Activated CD4-positive, alpha-beta T cell treated with anti-CD3 and anti-CD28 coated beads for 36 hours (primary cell): ENCODE results near the gene ITGB7. TPM values are rescaled to one million over a fixed set of nuclear protein-coding genes. Genes with fewer than 3 reads are reported as not detected.
A peak's percentile ranks its signal among the peaks of the same experiment; 100 is the strongest.
"Not testable (repeated sequence)": the region's sequence is repeated elsewhere in the genome, so short reads cannot be mapped to it uniquely, and the experiment has no call there.

ENCODE experiments used
- ATAC-seq: fragments of 200-7000 bp; cut with Tn5 transposase; one replicate; pipeline ENCODE4 v1.10.0; 2021; ENCODE audit warnings: mild to moderate bottlenecking, moderate library complexity
- CTCF ChIA-PET: fragments of 350-600 bp; sonication (Branson Sonifier 250); formaldehyde crosslinking; loops from one replicate; lab custom pipeline; 2021; ENCODE audit warnings: antibody characterized with exemption; lab: Charles Lee
- POLR2A ChIA-PET: fragments of 350-600 bp; sonication (Branson Sonifier 250); formaldehyde crosslinking; loops from one replicate; lab custom pipeline; 2021; ENCODE audit warnings: antibody characterized with exemption, inconsistent platforms; lab: Charles Lee
- DNase-seq: peaks from one replicate; pipeline ENCODE4 v3.0.0-alpha.2; 2020
- H3K27ac Mint-ChIP-seq: one replicate; pipeline ENCODE4 v1.8.0; 2021; ENCODE audit warnings: mixed read lengths
- H3K27me3 Mint-ChIP-seq: one replicate; pipeline ENCODE4 v1.8.0; 2021; ENCODE audit warnings: mixed read lengths
- H3K36me3 Mint-ChIP-seq: one replicate; pipeline ENCODE4 v1.8.0; 2021; ENCODE audit warnings: low read depth, mixed read lengths
- H3K4me1 Mint-ChIP-seq: one replicate; pipeline ENCODE4 v1.8.0; 2021; ENCODE audit warnings: mixed read lengths
- H3K4me3 Mint-ChIP-seq: one replicate; pipeline ENCODE4 v1.8.0; 2021; ENCODE audit warnings: mild to moderate bottlenecking, moderate library complexity, mixed read lengths
- H3K9me3 Mint-ChIP-seq: one replicate; pipeline ENCODE4 v1.8.0; 2021; ENCODE audit warnings: low read depth, mixed read lengths
- intact Hi-C, 2 experiments: fragments of 100-400 bp; cut with DNase I in 1 of 2; cut with micrococcal nuclease in 1 of 2; formaldehyde crosslinking; loops; one replicate each; pipeline versions ENCODE4 v1.14.2 to v1.15.1; 2022 to 2024; cut with DNase I, micrococcal nuclease
- total RNA-seq, 2 experiments: library from RNA; stranded (reverse); gene quantifications; one replicate each; pipeline ENCODE4 v1.2.3, GENCODE V29; 2021

ITGB7 gene
- total RNA-seq, 2 experiments from 2014 or later, result 73.0 to 77.6 TPM

DNA sequence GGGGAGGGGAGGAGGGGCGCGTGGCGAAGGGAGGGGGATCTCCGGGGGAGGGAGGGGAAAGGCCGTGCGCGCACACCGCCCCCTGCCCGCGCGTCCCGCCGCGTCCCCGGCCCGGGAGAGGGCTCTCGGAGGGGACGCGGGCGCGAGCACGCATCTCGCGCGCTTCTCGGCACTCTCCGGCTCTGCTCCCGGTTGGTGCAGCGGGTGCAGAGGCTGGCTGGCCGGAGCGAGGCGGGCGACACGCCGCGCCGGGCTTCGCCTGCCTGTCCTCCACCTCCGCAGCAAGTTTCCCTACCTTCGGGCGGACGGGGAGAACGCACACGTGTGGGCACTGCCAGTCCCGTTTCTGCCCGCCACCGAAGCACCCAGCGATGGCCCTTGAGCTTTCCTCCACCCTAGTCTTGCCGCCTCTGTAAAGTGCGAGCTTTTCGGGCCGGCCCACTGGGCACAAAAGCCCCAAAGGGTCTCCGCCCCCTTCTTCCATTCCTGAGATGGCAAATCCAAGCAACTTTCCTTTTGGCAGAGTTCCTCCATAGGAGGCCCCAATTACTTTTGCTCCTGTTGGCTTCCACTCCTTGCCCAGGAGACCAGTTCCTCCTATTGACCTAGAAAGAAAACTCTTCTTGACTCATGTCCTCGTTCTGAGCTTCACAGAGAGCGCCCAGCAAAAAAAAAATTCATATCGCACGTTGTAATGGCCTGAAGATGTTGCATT lies 26.0 kb downstream of the ITGB7 start:
- ATAC-seq (peak; percentile 63), DNase-seq (peak; percentile 90)
- peak overlapping the region; percentile 95 for H3K27ac Mint-ChIP-seq
- H3K4me1 Mint-ChIP-seq, result peaks cover 57% of the 10 kb centered on the region
- peak overlapping the region; percentile 98 for H3K4me3 Mint-ChIP-seq
- H3K36me3 Mint-ChIP-seq, result peaks cover 34% of the 10 kb centered on the region
- ChIA-PET CTCF (interaction anchor here (0.7 to 3.0 kb wide), 21 partner anchors 9 to 164 kb away, joined by 3 to 16 read pairs (median 4); partner anchors contain the start of genes AAAS and MYG1), POLR2A (interaction anchor here (0.7 to 2.3 kb wide), 15 partner anchors 9 to 199 kb away, joined by 3 to 13 read pairs (median 4); partner anchors contain the start of genes AAAS, EIF4B, ESPL1 and PFDN5)
- no peaks in the 10 kb centered on the region for H3K9me3 Mint-ChIP-seq
- intact Hi-C loops, result loop anchor here (1.0 to 5.0 kb wide), 20 partner anchors 19 to 546 kb away; partner anchors contain the start of genes AAAS (in 2 of the 2), EIF4B (in 2 of the 2), SPRYD3 (in 2 of the 2) and ATF7 (in 1 of the 2)
- no peaks in the 10 kb centered on the region for H3K27me3 Mint-ChIP-seq

DNA sequence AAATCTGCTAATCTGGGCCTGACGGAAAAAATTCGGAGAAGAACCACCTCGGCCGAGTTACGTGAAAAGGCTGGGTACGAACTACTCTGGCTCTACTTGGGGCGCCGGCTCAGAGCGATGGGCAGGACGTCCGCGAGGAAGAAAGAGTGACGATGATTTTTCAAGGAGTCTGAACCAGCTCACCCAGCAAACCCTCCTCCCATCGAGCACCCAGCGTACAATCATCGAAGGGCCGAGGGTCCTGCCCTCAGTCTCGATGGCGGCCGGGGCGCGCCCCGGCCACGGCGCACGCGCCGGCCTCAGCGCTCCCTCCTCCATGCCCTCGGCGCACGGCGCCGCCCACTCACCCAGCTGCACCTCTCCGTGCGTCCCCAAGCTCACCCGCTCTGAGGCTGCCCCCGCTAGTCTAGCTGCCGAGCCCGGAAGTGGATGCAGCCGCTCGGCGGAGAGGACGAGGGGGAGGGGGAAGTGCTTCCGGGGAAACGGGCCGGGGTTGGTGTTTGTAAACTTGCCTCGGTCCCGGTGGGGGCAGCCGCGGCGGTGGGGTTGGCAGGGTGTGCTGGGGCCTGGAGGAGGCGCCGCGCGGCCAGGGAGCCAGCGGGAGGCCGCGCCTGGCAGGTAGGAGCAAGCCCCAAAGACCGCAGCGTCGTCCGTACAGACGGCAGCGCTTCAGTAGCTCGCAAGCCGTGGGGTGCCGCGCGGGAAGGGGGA lies 26.7 kb downstream of the ITGB7 start, which contains the start of the genes CSAD and ZNF740:
Gene CSAD, minus strand, starts transcription at position 706 of the 711 bp plus-strand sequence. CDS start 7,455 bp downstream, outside the sequence.
Gene ZNF740, plus strand, starts transcription at position 503 of the 711 bp plus-strand sequence. CDS start 1,262 bp downstream, outside the sequence.
- H3K27ac Mint-ChIP-seq, result peak within 1 kb of the TSS; percentile 98

DNA sequence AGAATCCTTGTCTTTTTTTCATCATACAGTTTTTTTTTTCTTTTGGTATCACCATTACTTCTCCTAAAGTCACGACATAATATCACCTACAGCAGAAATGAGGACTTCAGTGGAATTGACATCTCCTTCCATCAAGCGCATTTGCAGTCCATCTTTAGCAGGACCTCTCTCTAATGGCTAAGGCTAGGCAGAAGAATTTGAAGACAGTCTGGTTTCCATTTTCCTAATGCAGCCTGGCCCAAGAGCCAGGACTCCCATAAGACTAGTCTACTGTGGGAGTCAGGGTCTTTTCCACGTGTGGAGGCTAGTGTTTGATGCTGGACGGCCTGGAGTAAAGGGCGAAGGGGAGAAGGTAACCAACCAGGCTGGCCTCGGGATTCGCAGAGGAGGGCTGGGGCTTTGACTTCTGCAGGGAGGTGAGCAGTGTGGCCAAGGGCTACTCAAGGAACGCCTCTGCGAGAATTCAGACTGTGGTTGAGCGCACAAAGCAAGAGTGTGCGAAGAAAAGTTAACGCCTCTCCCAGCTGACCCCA lies 27.3 kb downstream of the ITGB7 start:
- H3K4me3 Mint-ChIP-seq, result peak overlapping the region; percentile 98
- no peaks in the 10 kb centered on the region for H3K9me3 Mint-ChIP-seq
- CTCF ChIA-PET, result interaction anchor here (0.8 to 3.8 kb wide), 10 partner anchors 10 to 141 kb away, joined by 3 to 18 read pairs (median 5); partner anchors contain the start of genes AAAS and ESPL1
- ATAC-seq (peak; percentile 4), DNase-seq (no peak)
- POLR2A ChIA-PET, result interaction anchor here (1.2 to 2.3 kb wide), 6 partner anchors 10 to 200 kb away, joined by 3 to 13 read pairs (median 5); partner anchors contain the start of genes AAAS, ESPL1 and SP1
- peaks cover 55% of the 10 kb centered on the region for H3K4me1 Mint-ChIP-seq
- no peaks in the 10 kb centered on the region for H3K27me3 Mint-ChIP-seq
- intact Hi-C loops, result loop anchor here (1.0 to 5.0 kb wide), 20 partner anchors 20 to 548 kb away; partner anchors contain the start of genes AAAS (in 2 of the 2), EIF4B (in 2 of the 2), SPRYD3 (in 2 of the 2) and ATF7 (in 1 of the 2)
- H3K36me3 Mint-ChIP-seq, result peaks cover 25% of the 10 kb centered on the region
- peak overlapping the region; percentile 98 for H3K27ac Mint-ChIP-seq

More for the DNA sequence above, 26.7 kb downstream of the ITGB7 start, which contains the start of the genes CSAD and ZNF740:
- intact Hi-C loops, result loop anchor here (1.0 to 5.0 kb wide), 20 partner anchors 20 to 547 kb away; partner anchors contain the start of genes AAAS (in 2 of the 2), EIF4B (in 2 of the 2), SPRYD3 (in 2 of the 2) and ATF7 (in 1 of the 2)
- CTCF ChIA-PET, result interaction anchor here (0.7 to 3.0 kb wide), 18 partner anchors 10 to 165 kb away, joined by 3 to 16 read pairs (median 4); partner anchors contain the start of genes AAAS, ESPL1 and MYG1
- POLR2A ChIA-PET, result interaction anchor here (0.6 to 2.3 kb wide), 14 partner anchors 10 to 705 kb away, joined by 3 to 13 read pairs (median 4); partner anchors contain the start of genes AAAS, EIF4B, ESPL1 and PFDN5
- peaks cover 29% of the 10 kb centered on the region for H3K36me3 Mint-ChIP-seq
- peak; percentile 94 for ATAC-seq
- H3K4me3 Mint-ChIP-seq, result peak within 1 kb of the TSS; percentile 98
- H3K4me1 Mint-ChIP-seq, result peaks cover 60% of the 10 kb centered on the region
- H3K27me3 Mint-ChIP-seq, result no peaks in the 10 kb centered on the region
- peak; percentile 99 for DNase-seq
- no peaks in the 10 kb centered on the region for H3K9me3 Mint-ChIP-seq

DNA sequence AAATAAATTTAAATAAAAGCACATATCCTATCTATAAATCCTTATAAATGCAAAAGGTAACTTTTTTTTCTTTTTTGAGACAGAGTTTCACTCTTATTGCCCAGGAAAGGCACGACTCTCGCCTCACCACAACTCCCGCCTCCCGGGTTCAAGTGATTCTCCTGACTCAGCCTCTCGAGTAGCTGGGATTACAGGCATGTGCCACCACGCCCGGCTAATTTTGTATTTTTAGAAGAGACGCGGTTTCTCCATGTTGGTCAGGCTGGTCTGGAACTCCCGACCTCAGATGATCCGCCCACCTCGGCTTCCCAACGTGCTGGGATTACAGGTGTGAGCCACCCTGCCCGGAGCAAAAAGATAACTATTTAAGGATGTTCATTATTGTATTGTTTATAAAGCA lies 28.2 kb downstream of the ITGB7 start:
- H3K9me3 Mint-ChIP-seq, ATAC-seq, H3K27me3 Mint-ChIP-seq, POLR2A ChIA-PET, DNase-seq, intact Hi-C loops: not testable (repeated sequence)
- H3K4me1 Mint-ChIP-seq, result peaks cover 47% of the 10 kb centered on the region
- peaks cover 21% of the 10 kb centered on the region for H3K36me3 Mint-ChIP-seq
- H3K27ac Mint-ChIP-seq, result peak overlapping the region; percentile 98
- H3K4me3 Mint-ChIP-seq, result peak overlapping the region; percentile 98
- CTCF ChIA-PET, result interaction anchor here (0.6 to 3.8 kb wide), 4 partner anchors 19 to 76 kb away, joined by 3 to 18 read pairs (median 3); no protein-coding TSS in a partner anchor

DNA sequence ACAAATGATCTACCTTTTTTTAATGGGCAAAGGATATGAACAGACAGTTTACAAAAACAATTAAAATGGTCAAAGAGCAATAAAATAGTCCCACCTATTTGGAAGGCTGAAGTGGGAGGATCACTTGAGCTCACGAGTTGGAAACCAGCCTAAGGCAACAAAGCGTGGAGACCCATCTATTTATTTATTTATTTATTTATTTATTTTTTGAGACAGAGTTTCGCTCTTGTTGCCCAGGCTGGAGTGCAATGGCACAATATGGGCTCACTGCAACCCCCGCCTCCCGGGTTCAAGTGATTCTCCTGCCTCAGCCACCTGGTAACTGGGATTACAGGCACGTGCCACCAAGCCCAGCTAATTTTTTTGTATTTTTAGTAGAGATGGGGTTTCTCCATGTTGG lies 29.6 kb downstream of the ITGB7 start:
- intact Hi-C loops, POLR2A ChIA-PET: not testable (repeated sequence)
- peaks cover 34% of the 10 kb centered on the region for H3K4me1 Mint-ChIP-seq

DNA sequence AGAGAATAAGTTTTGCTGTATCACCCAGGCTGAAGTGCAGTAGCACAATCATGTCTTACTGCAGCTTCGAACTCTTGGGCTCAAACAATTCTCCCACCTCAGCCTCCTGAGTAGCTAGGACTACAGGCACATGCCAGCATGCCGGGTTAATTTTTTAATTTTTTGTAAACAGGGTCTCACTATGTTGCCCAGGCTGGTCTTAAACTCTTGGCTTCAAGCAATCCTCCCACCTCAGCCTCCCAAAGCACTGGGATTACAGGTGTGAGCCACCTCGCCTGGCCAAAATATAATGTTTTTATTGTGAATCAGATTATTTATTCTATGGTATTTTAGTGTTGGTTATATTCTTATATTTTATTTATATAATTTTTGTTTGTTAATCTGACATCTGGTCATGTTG lies 30.3 kb downstream of the ITGB7 start:
- ATAC-seq, result no peak

More for the DNA sequence above, 29.6 kb downstream of the ITGB7 start:
- H3K4me3 Mint-ChIP-seq, H3K27me3 Mint-ChIP-seq, H3K9me3 Mint-ChIP-seq, ATAC-seq, DNase-seq: not testable (repeated sequence)
- peak overlapping the region; percentile 37 for H3K27ac Mint-ChIP-seq
- peaks cover 13% of the 10 kb centered on the region for H3K36me3 Mint-ChIP-seq
- CTCF ChIA-PET, result interaction anchor here (0.6 to 3.8 kb wide), 5 partner anchors 10 to 565 kb away, joined by 3 to 18 read pairs (median 4); partner anchors contain the start of gene TARBP2

DNA sequence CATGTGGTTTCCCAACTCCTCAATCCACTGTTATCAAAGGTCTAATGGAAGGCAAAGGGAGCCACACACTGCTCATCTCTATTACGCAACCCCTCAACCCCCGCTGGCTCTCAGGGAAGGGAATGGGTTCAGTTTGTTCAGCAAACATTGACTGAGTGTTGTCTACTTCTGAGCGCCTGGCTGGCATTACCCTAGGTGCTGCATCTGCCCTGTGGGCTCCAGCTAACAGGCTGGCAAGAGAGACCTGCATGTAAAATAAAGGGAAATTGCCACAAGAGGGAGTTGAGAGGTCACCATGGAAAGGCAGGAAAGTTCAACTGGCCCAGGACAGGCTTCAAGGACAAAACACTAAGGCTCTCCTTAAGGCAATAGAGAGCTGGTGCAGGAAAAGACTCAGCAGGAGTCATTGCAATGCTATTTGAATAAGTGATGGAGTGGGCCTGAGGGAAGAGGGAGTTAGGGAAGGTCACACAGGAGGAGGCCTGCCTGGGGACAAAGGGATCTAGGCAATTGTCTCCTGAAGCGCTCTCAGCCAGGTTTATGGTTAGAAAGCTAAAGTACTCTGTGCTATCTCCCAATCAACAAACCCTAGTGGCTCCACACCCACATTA lies 32.1 kb downstream of the ITGB7 start:
- ChIA-PET CTCF (interaction anchor here (0.6 to 1.3 kb wide), 4 partner anchors 23 to 113 kb away, joined by 3 to 4 read pairs (median 3); no protein-coding TSS in a partner anchor), POLR2A (no interaction called here)
- H3K27ac Mint-ChIP-seq, result no peak overlapping the region
- H3K4me1 Mint-ChIP-seq, result peaks cover 19% of the 10 kb centered on the region
- intact Hi-C loops, result no loop called here
- no peaks in the 10 kb centered on the region for H3K27me3 Mint-ChIP-seq
- no peaks in the 10 kb centered on the region for H3K9me3 Mint-ChIP-seq
- ATAC-seq, result no peak
- H3K4me3 Mint-ChIP-seq, result no peak overlapping the region
- H3K36me3 Mint-ChIP-seq, result peaks cover 4% of the 10 kb centered on the region
- DNase-seq, result no peak

More for the DNA sequence above, 30.3 kb downstream of the ITGB7 start:
- ChIA-PET CTCF (interaction anchor here (0.6 to 3.8 kb wide), 6 partner anchors 10 to 333 kb away, joined by 3 to 18 read pairs (median 4); no protein-coding TSS in a partner anchor), POLR2A (no interaction called here)
- Mint-ChIP-seq H3K4me3 (no peak overlapping the region), H3K4me1 (peaks cover 27% of the 10 kb centered on the region), H3K9me3 (no peaks in the 10 kb centered on the region), H3K36me3 (peaks cover 6% of the 10 kb centered on the region), H3K27ac (no peak overlapping the region), H3K27me3 (no peaks in the 10 kb centered on the region)
- intact Hi-C loops, result no loop called here
- DNase-seq, result no peak

DNA sequence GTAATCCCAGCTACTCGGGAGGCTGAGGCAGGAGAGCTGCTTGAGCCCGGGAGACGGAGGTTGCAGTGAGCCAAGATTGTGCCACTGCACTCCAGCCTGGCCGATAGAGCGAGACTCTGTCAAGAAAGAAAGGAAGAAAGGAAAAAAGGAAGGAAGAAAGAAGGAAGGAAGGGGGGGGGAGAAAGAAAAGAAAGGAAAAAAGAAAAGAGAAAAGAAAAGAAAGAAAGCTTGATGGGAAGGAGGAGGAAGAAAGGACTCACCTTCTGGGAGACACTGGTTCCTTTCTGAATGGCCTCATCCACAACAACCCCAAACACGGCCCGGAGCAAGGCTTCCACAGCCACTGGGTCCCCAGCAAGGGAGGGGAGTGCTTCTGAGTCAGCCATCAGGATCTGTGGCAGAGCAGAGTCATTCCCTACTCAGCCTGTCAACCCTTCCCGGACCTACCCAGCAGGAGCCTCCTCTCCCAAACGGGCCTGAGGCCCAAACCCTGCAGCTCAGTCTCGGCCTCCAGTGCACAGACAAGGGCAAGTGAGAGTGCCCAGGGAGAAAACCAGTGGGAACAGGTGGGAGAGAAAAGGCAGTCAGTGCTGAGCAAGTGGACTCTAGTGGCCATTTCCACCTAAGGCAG lies 33.9 kb downstream of the ITGB7 start:
- ChIA-PET POLR2A (no interaction called here), CTCF (interaction anchor here (1.0 kb wide), 1 partner anchor 14 kb away, joined by 4 read pairs; no protein-coding TSS in a partner anchor)
- DNase-seq (no peak), ATAC-seq (no peak)
- H3K27me3 Mint-ChIP-seq, result no peaks in the 10 kb centered on the region
- no peak overlapping the region for H3K27ac Mint-ChIP-seq
- H3K4me1 Mint-ChIP-seq, result peaks cover 7% of the 10 kb centered on the region
- intact Hi-C loops, result no loop called here
- H3K36me3 Mint-ChIP-seq, result peaks cover 9% of the 10 kb centered on the region
- no peak overlapping the region for H3K4me3 Mint-ChIP-seq
- no peaks in the 10 kb centered on the region for H3K9me3 Mint-ChIP-seq

DNA sequence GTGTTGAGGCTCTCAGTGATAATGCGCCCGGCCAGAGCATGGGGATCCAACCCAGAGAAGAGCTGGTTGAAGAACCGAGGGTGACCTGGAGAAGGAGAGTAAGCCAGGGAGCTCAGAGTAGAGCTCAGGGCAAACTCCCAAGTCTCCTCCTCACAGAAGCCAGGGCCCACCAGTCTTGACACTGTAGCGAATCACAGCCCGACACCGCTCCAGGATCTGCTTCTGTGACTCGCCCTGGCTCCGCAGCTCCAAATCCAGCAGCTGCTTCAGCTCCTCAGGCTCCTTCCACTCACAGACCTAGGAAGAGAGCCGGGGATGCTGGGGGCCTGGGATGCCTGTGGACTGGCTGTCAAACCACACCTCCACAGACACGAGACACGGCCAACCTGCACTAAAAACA lies 34.7 kb downstream of the ITGB7 start:
- ATAC-seq (no peak), DNase-seq (no peak)
- Mint-ChIP-seq H3K4me3 (no peak overlapping the region), H3K27me3 (no peaks in the 10 kb centered on the region), H3K27ac (no peak overlapping the region), H3K9me3 (no peaks in the 10 kb centered on the region), H3K4me1 (peaks cover 7% of the 10 kb centered on the region), H3K36me3 (peaks cover 9% of the 10 kb centered on the region)
- CTCF ChIA-PET, result interaction anchor here (1.0 kb wide), 1 partner anchor 13 kb away, joined by 4 read pairs; no protein-coding TSS in a partner anchor
- intact Hi-C loops, result no loop called here
- POLR2A ChIA-PET, result interaction anchor here (0.5 kb wide), 1 partner anchor 1219 kb away, joined by 3 read pairs; no protein-coding TSS in a partner anchor
